Testis (tissue), 2 donors: Measurements from ENCODE around the gene MAPK10.

Experiments
- POLR2A ChIP-seq: fragments of 450-650 bp; IDR thresholded peaks from one replicate; pipeline ENCODE4 v1.6.1; 2017; ENCODE audit warnings: antibody characterized with exemption, mild to moderate bottlenecking, moderate library complexity
- TF ChIP-seq, protein P1 (sequence below), 3 experiments: fragments of 450-650 bp in 2 of 3; fragments of 200-600 bp in 1 of 3; sonication (generic) in 1 of 3; IDR thresholded peaks; one replicate each; pipeline ENCODE4 v1.5.1; 2016 to 2019; ENCODE audit warnings: antibody characterized with exemption in 3 of 3, mild to moderate bottlenecking in 2 of 3, moderate library complexity in 1 of 3

- TF ChIP-seq, protein P1, sequence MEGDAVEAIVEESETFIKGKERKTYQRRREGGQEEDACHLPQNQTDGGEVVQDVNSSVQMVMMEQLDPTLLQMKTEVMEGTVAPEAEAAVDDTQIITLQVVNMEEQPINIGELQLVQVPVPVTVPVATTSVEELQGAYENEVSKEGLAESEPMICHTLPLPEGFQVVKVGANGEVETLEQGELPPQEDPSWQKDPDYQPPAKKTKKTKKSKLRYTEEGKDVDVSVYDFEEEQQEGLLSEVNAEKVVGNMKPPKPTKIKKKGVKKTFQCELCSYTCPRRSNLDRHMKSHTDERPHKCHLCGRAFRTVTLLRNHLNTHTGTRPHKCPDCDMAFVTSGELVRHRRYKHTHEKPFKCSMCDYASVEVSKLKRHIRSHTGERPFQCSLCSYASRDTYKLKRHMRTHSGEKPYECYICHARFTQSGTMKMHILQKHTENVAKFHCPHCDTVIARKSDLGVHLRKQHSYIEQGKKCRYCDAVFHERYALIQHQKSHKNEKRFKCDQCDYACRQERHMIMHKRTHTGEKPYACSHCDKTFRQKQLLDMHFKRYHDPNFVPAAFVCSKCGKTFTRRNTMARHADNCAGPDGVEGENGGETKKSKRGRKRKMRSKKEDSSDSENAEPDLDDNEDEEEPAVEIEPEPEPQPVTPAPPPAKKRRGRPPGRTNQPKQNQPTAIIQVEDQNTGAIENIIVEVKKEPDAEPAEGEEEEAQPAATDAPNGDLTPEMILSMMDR (IDR thresholded peaks at IDR 0.05), result no peak
- TF ChIP-seq POLR2A, result no peak
These were observed 263.5 kb downstream of the MAPK10 start for GRCh38 chr4:86096373-86096772.
